Measurements from ENCODE around the gene CCNT1. TPM values are rescaled to one million over a fixed set of nuclear protein-coding genes. Genes with fewer than 3 reads are reported as not detected.

Gene CCNT1
- total RNA-seq, 2 donors from 2014 or later: 20.3 to 53.7 TPM

DNA sequence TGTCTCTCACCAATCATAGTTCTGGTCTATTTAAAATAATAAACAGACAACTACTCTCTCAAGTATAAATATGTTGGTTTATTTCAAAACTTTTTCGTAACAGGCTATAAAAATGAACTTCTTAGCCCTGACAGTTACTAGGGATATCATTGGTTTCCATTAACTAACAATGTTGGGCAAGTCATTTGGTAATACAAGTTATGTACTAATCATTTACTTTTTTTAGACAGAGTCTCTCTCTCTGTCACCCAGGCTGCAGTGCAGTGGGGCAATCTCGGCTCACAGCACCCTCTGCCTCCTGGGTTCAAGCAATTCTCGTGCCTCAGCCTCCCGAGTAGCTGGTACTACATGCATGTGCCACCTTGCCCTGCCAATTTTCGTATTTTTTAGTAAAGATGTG is 19.9 kb downstream of the CCNT1 start:
- Histone ChIP-seq H3K9me3 (no peaks in the 10 kb centered on the region), H3K4me1 (ENCODE audit: control insufficient read depth in 1 of 2, low read depth in 2 of 2) (peaks cover 0 to 6% of the 10 kb centered on the region in 2 donors), H3K4me3 (no peak overlapping the region), H3K36me3 (peaks cover 34% of the 10 kb centered on the region), H3K27ac (no peak overlapping the region), H3K27me3 (replicated peaks; ENCODE audit: insufficient read depth) (no peaks in the 10 kb centered on the region)
- ATAC-seq (ENCODE audit: insufficient number of reproducible peaks, low FRiP score, low read depth) (no peak), DNase-seq (ENCODE audit: low spot score) (no peak)
- TF ChIP-seq, protein P1, sequence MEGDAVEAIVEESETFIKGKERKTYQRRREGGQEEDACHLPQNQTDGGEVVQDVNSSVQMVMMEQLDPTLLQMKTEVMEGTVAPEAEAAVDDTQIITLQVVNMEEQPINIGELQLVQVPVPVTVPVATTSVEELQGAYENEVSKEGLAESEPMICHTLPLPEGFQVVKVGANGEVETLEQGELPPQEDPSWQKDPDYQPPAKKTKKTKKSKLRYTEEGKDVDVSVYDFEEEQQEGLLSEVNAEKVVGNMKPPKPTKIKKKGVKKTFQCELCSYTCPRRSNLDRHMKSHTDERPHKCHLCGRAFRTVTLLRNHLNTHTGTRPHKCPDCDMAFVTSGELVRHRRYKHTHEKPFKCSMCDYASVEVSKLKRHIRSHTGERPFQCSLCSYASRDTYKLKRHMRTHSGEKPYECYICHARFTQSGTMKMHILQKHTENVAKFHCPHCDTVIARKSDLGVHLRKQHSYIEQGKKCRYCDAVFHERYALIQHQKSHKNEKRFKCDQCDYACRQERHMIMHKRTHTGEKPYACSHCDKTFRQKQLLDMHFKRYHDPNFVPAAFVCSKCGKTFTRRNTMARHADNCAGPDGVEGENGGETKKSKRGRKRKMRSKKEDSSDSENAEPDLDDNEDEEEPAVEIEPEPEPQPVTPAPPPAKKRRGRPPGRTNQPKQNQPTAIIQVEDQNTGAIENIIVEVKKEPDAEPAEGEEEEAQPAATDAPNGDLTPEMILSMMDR (IDR thresholded peaks at IDR 0.05): no peak

DNA sequence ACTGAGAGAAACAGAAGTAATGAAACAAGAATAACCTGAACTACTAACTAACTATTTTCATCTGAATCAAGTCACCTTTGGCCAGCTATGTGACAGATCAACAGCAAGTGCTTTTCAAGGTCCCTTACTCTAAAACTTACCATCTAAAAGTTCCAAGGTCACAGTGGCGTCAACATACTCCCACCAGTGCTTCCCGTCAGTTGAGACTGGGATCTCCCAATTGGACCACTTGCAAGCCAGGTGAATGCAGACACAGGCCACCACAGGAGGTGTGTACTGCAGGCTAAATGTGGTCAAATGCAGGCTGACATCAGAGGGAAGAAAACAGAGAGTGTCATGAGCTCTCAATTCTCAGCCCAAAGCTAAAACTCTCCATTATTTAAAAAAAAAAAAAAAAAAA is 20.6 kb downstream of the CCNT1 start:
- Histone ChIP-seq H3K4me3 (no peak overlapping the region), H3K9me3 (no peaks in the 10 kb centered on the region), H3K4me1 (ENCODE audit: control insufficient read depth in 1 of 2, low read depth in 2 of 2) (peaks cover 0 to 13% of the 10 kb centered on the region in 2 donors), H3K27ac (no peak overlapping the region), H3K27me3 (replicated peaks; ENCODE audit: insufficient read depth) (no peaks in the 10 kb centered on the region), H3K36me3 (peaks cover 34% of the 10 kb centered on the region)
- ATAC-seq (ENCODE audit: insufficient number of reproducible peaks, low FRiP score, low read depth): no peak
- TF ChIP-seq, protein P1 (IDR thresholded peaks at IDR 0.05): no peak
- DNase-seq (ENCODE audit: low spot score): no peak

DNA sequence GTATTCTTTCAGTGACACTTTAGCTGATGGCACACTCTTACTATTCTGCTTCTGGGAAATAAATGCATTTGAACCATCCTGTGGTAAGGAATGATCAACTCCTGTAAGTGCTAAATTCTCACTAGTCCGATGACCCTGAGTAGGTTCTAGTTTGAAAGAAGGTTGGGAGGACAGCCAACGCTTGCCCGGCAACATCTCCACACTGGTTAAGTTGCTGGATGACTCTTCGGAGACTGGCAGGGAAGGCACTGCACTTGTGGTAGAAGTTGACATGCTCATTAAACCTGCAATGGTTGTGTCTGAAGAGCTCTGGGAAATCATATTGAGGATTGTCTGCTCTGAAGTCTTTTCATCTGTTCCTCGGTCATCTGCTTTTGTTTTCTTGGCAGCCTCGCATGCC is 22.5 kb downstream of the CCNT1 start:
- Histone ChIP-seq H3K27ac (no peak overlapping the region), H3K36me3 (peaks cover 34% of the 10 kb centered on the region), H3K9me3 (no peaks in the 10 kb centered on the region), H3K27me3 (replicated peaks; ENCODE audit: insufficient read depth) (no peaks in the 10 kb centered on the region), H3K4me3 (no peak overlapping the region), H3K4me1 (ENCODE audit: control insufficient read depth in 1 of 2, low read depth in 2 of 2) (peaks cover 0 to 15% of the 10 kb centered on the region in 2 donors)
- ATAC-seq (ENCODE audit: insufficient number of reproducible peaks, low FRiP score, low read depth): no peak
- TF ChIP-seq, protein P1 (IDR thresholded peaks at IDR 0.05): no peak
- no peak for DNase-seq (ENCODE audit: low spot score)

DNA sequence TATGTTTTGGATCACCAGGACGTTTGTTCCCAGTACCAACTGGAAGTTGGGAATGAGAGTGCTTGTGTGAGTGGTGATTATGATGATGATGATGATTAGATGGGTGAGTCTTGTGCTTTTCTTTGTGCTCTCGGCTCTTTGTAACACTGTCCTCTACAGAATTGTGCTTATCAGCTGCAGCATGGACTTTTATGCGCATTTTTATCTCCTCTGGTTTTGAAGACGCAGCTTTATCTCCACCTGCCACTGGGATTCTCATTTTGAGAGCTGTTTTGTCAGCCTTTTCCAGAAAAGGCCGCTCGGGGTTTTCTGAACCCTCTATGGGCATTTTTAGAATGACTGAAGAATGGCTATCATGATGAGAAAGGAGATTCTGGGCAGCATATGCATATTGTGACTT is 22.9 kb downstream of the CCNT1 start:
- no peak for ATAC-seq (ENCODE audit: insufficient number of reproducible peaks, low FRiP score, low read depth)
- Histone ChIP-seq H3K4me1 (ENCODE audit: control insufficient read depth in 1 of 2, low read depth in 2 of 2) (peaks cover 0 to 15% of the 10 kb centered on the region in 2 donors), H3K9me3 (no peaks in the 10 kb centered on the region), H3K27me3 (replicated peaks; ENCODE audit: insufficient read depth) (no peaks in the 10 kb centered on the region), H3K27ac (no peak overlapping the region), H3K4me3 (no peak overlapping the region), H3K36me3 (peaks cover 34% of the 10 kb centered on the region)
- TF ChIP-seq, protein P1 (IDR thresholded peaks at IDR 0.05): no peak
- no peak for DNase-seq (ENCODE audit: low spot score)

DNA sequence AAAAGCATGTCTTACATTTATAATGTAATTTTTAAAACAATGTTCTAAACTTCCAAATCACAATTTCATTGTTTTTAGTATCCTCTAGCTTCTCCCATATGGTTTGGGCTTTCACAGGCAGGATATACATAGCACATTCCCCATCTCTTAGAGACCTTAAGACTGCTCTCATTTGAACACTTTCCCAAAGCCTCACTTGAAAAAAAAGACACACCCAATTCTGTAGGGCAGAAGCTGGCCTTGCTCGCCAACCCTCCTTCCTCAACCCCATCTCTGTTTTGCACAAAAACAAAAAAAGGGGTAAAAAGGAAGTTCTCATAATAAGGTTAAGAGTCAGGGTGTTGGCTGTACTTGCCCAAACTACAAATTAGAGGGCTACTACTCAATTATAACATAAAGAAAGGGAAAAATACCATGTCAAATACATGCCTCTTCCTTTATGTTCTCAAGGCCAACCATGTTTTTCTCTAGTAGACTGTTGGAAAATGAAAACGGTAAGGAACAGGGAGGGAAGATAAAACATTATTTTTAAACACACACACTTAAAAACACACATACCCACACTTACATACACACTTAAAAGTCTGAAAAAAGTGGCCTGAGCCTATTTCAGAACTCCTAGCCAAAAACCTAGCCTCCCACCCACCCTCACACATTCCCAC is 24.6 kb downstream of the CCNT1 start:
- H3K36me3 ChIP-seq: peaks cover 32% of the 10 kb centered on the region

More for the DNA sequence above, 24.6 kb downstream of the CCNT1 start:
- Histone ChIP-seq H3K27ac (no peak overlapping the region), H3K27me3 (replicated peaks; ENCODE audit: insufficient read depth) (no peaks in the 10 kb centered on the region), H3K4me3 (no peak overlapping the region), H3K4me1 (ENCODE audit: control insufficient read depth in 1 of 2, low read depth in 2 of 2) (peaks cover 0 to 15% of the 10 kb centered on the region in 2 donors), H3K9me3 (no peaks in the 10 kb centered on the region)
- DNase-seq (ENCODE audit: low spot score) (no peak), ATAC-seq (ENCODE audit: insufficient number of reproducible peaks, low FRiP score, low read depth) (no peak)
- TF ChIP-seq, protein P1 (IDR thresholded peaks at IDR 0.05): no peak

Data from thoracic aorta (tissue), 2 donors.